Fibroblast of peridontal ligament (primary cell): ENCODE data around the gene TMEM116.
"Not testable (repeated sequence)": the region's sequence is repeated elsewhere in the genome, so short reads cannot be mapped to it uniquely, and the experiment has no call there.

Experiments used
- DNase-seq: peaks from one replicate; pipeline ENCODE4 v3.0.0-alpha.2; 2010; ENCODE audit errors: extremely low read depth

The TMEM116 gene

DNA sequence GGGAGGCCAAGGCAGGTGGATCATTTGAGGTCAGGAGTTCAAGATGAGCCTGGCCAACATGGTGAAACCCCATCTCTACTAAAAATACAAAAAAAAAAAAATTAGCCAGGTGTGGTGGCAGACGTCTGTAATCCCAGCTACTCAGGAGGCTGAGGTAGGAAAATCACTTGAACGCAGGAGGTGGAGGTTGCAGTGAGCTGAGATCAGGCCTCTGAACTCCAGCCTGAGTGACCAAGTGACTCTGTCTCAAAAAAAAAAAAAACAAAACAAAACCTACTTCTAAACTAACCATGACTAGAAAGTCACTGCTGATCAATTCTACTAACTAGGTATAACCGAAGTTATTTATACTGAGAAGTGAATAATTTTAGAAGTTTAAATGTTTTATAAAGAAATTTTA is 3.4 kb downstream of the TMEM116 start:
- not testable (repeated sequence) for DNase-seq

DNA sequence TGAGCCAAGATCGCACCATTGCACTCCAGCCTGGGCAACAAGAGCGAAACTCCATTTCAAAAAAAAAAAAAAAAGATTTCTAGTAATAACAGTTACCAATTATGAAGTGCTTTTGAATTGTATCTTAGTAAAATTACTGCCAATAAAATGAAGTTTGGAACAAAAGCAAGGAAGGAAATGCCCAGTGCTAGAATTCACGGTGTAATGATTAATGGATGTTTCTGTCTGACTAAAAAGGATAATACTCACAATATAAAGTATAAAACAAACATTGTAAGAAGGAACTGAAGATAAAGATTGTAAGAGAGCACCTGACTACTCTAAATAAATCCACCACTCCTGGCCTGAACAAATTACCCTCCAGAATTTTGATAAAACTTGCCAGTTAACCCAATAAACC is 4.0 kb downstream of the TMEM116 start:
- no peak for DNase-seq

DNA sequence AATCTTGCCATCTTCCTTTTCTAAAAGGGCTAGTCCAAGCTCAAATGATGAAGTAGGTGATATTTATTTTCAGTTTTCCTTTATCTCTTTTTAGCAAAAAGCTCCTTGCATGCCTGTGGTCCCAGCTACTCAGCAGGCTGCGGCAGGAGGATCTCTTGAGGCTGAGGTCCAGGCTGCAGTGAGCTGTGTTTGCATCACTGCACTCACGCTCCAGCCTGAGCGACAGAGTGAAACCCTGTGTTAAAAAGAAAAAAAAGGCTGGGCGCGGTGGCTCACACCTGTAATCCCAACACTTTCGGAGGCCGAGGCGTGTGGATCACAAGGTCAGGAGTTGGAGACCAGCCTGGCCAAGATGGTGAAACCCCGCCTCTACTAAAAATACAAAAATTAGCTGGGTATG is 5.0 kb downstream of the TMEM116 start:
- peak; percentile 25 for DNase-seq

DNA sequence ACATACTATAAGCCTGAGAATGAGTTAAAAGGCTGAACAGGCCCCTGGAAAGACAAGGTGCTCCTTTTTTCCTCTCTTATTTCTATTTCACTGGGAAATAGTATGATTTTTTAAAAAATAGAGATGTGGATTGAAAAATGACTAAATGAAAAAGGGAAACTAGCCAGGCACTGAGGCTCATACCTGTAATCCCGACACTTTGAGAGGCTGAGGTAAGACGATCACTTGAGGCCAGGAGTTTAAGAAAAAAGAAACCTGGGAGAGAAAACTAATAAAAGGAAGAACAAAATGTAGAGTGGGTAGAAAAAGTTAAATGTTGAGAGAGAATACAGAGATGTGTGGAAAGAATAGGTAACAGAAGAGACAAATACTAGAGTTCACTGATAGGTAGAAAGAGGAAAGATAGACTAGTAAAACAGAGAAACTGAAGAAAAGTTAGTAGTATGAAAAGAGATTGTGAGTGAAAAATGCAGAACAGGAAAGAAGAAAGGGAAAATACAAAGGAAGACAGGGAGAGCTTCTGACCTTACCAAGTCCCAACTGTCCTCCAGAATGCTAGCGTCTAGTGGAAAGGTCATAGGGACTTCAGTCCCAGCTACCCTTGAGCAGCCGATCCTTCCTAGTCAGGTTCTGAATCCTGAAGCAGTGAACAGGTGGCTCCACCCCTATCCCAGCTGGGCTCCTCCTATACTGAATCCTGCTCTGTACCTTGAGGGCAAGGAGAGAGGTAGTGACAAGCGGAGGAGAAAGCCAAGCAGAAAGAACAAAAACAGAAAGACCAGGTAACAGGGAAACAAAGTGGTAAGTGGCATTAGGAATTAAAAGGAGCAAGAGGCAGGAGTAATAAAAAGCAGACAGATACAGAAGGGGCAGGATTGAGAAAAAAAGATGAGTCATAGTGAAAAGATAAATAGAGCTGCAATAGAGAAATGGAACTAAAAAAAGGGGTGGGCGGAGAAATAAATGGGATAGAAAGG is 7.3 kb downstream of the TMEM116 start:
- DNase-seq, result peak; percentile 44

DNA sequence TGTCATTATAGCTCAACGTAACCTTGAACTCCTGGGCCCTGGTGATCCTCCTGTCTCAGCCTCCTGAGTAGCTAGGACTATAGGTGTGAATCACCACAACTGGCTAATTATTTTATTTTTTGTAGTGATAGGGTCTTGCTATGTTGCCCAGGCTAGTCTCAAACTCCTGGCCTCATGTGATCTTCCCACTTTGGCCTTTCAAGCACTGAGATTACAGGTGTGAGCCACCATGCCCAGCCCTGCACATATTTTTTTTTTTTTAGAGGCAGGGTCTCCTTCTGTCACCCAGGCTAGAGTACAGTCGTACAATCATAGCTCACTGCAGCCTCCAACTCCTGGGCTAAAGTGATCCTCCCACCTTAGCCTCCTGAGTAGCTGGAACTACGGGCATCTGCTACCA is 8.9 kb downstream of the TMEM116 start:
- no peak for DNase-seq

DNA sequence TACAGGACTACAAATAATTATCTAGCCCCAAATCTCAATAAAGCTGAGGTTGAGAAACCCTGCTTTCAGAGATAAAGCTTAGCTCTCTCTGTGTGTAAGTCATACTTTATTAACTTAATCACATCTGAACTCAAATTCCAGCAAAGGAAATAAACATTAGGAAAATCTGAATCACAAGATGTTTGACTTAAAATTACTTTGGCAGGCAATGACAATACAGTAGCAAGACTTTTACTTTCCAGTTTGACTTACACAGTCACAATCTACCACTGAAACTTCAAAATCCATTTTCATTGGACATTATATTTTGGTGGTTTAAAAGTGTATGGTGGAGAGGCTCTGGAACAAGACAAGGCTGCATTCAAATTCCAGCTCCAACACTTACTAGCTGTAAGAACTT is 11.4 kb downstream of the TMEM116 start:
- peak; percentile 60 for DNase-seq

DNA sequence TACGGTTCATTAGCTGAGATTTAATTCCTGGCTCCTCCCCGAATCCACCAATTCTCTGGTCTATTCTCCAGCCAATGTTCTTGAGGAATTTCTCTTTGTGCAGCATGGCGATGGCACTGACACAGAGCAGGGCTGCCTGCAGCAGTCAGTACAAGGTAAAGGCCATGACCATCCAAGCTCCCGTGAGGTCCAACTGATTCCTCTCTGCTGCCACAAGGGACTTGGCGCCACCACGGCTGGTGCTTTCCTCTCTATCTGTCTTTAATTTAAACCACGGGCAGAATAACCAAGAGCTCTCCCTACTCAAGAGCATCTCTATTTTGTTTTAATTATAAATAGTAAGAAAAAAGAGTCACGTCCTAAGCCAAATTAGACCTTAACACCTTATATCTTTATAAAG is 12.1 kb downstream of the TMEM116 start:
- no peak for DNase-seq

DNA sequence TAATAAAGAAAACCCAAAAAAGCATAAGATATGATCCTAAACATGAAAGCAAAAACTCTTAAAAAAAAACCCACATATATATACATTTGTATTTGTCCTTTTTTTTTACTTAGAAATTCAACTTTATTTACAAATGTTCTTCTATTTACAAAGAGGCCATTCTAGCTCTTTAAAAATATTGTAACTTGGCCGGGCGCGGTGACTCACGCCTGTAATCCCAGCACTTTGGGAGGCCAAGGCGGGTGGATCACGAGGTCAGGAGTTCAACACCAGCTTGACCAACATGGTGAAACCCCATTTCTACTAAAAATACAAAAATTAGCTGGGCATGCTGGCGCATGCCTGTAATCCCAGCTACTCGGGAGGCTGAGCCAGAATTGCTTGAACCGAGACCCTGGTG is 13.8 kb downstream of the TMEM116 start:
- DNase-seq, result not testable (repeated sequence)

DNA sequence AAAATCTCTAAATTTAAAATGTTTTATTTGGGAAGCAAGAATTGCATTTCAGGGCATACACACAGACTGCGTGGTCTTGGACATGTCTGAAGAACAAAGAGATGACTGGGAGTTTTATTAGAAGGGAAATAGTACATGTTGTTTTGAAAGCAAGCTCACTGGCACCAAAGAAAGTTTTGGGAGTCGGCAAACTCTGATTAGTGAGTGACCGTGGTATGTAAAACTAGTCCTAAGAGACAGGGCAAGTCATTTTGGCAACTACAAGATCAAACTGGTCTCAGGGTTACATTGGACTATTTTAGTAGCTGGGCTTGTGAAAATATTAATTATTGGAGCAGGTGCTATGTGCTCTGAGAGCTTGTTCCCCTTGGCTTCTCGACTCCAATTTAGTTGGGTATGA is 14.9 kb downstream of the TMEM116 start:
- no peak for DNase-seq

DNA sequence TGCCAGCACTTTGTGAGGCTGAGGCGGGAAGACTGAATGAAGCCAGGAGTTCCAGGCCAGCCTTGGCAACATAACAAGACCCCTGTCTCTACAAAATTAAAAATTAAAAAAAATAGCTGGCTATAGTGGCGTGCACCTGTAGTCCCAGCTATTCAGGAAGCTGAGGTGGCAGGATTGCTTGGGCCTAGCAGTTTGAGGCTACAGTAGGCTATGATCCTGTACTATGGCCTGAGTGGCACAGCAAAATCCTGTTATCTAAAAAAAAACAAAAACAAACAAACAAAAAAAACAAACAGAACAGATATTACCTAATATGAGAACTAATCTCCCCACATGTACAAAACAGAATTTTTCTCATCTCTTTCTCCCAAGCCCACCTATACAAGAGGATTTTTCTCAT is 15.7 kb downstream of the TMEM116 start:
- DNase-seq, result no peak

DNA sequence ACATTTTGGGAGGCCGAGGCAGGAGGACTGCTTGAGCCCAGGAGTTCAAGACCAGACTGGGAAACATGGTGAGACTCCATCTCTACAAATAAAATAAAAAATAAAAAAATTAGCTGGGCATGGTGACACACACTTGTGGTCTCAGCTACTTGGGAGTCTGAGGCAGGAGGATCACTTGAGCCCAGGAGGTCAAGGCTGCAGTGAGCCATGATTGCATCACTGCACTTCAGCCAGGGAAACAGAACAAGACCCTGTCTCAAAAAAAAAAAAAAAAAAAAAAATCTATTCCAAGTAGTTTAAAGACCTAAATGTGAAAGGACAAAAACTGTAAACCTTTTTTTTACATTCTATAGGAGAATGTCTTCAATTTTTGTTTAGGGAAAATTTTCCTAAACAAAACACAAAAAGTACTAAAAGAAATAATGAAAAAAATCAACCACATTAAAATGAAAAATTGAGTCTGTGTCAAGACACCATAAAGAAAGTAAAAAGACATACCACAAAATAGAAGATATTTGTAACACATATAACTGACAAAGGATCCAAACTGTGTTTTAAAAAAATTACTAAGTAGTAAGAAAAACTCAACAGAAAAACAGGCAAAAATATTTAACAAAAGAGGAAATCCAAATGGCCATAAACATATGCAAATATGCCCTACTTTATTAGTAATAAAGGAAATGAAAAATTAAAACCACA is 17.0 kb downstream of the TMEM116 start:
- DNase-seq, result no peak

DNA sequence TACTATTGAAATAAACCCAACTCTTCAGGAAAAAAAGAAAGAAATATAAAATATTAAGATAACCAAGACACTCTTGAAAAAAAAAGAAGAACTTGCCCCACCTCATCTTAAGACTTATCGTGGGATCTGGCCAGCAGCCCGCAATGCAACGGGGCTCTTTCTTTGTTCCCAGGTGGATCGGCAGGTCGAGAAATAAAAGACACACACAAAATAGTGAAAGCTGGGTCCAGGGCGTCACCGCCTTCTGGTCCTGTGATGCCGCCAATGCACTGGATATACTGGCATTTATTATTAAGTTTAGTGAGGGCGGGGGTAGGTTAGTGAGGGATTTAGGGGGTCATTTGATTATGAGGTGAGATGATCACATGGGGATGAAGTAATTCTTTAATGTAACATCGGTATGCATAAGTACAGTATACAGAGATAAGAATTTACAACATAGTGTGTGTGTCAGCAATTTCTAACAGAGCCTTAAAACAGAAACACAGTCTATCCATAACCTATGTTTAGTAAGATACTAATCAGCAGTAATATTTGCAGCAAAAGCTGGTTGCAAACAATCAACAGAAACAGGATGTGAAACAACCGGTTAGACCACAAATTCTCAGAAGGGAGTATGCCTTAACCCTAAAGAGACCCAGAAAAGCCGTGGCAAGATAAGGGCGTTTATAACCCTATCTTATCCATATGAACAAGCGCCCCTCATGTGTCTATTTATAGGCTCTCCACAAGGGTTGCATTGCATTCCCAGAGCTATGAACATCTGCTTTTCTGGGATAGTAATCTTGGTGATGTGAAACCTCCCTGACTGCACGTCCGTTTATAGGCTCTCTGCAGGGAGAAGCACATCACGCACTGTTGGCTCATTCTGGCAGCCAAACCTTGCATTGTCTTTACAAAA is 18.5 kb downstream of the TMEM116 start:
- DNase-seq, result not testable (repeated sequence)

DNA sequence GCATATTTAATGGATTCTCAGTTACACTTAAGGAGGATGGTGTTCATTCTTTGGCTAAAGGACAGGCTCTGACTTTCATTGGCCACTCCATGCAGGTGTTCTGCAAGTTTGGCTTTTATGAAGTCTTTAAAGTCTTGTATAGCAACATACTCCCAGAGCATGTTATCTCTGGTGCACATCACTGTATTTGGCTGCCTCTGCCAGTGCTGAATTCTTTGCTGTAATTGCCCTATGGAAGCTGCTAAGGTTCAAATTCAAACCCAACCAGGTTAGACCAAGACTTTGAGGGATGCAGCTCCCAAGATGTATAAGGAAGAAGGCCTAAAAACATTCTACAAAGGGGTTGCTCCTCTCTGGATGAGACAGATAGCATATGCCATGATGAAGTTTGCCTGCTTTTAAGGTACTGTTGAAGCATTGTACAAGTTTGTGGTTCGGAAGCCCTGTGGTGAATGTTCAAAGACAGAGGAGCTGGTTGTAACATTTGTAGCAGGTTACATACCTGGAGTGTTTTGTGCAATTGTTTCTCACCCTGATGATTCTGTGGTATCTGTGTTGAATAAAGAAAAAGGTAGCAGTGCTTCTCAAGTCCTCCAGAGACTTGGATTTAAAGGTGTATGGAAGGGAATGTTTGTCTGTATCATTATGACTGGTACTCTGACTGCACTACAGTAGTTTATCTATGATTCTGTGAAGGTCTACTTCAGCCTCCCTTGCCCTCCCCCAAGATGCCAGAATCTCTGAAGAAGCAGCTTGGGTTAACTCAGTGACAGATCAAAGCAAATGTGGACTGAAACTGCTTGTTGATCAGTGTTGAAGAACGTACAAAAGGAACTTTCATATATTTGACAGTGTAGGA is 19.4 kb downstream of the TMEM116 start:
- DNase-seq, result no peak

DNA sequence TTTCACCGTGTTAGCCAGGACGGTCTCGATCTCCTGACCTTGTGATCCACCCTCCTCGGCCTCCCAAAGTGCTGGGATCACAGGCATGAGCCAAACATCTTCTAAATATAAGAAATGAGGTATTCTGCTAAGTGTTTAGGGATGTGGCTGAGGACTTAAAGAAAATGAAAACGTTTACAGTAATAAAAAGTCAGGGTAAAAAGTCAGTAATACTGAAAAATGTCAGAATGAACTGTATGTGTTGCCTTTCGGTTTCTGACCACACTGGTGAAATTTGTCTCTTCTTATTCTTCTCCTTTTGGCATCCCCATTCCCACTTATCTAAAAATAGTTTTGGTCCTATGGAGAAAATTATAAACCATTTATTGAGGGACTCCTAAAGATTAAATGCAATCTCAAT is 20.5 kb downstream of the TMEM116 start:
- DNase-seq, result no peak

DNA sequence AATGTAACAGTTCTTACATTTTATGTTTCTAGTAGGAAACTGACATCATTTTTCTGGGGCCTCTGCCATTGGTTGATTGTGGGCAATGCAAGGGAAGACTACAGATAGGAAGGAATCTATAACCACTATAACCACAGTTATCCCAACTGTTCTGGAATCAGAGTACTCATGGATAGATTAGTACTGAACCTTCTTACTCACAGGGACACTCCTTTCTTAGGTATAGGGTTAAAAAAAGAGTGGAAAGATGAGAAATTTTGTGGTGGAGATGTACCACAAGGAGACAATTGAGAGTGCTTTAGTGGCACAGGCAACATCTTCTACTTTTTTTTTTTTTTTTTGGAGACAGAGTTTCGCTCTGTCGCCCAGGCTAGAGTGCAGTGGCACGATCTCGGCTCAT is 21.0 kb downstream of the TMEM116 start:
- peak; percentile 52 for DNase-seq

DNA sequence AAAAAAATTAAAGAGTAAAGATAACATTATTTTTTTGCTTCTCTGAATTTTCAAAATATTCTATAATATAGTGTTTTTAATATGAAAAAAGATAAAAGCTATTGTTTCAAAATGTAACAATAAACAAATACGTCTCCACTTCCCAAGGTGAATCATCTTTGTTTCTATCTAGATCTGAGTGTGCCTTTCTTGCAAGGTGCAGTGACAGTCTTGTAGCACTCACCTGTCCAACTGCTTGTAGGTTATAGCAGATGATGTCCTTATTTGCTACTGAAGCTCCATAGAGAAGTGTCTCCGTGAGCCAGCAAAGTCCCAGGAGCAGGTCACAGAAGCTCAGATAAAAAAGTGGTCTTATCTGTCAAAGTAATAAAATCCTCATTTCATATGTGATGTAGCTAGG is 21.4 kb downstream of the TMEM116 start:
- DNase-seq, result no peak

DNA sequence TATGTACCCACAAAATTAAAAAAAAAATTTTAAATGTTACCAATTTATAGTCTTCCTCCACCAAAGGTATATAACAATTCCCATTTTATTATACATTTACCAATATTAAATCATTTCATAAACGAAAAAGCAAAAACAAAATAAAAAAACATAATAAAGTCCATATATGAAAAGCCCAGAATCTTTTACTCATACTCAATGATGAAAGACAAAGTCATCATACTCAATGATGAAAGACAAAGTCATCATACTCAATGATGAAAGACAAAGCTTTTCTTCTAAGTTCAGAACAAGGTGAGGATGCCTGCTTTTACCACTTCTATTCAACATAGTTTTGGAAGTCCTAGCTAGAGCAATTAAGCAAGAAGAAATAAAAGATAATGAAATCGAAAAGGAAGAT is 28.1 kb downstream of the TMEM116 start:
- DNase-seq, result no peak

DNA sequence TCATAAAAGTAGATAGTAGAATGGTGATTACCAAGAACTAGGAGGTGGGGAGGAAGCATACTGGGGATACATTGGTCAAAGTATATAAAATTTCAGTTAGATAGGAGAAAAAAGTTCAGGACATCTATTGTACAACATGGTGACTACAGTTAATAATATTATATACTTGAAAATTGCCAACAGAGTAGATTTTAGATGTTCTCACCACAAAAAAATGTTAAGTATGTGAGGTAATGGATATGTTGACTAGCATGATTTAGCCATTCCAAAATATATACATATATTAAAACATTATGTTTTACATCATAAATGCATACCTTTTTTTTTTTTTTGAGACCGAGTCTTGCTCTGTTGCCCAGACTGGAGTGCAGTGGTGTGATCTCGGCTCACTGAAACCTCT is 31.0 kb downstream of the TMEM116 start:
- peak; percentile 5 for DNase-seq

DNA sequence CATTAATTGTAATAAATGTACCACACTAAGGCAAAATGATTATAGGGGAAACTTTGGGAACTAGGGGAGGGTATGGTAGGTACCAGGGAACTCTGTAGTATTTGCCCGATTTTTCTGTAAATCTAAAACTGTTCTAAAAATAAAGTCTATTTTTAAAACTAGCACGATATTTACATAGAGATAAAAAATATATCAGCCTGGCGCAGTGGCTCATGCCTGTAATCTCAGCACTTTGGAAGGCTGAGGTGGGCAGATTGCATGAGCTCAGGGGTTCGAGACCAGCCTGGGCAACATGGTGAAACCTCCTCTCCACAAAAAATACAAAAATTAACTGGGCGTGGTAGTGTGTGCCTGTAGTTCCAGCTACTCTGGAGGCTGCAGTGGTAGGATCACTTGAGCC is 32.4 kb downstream of the TMEM116 start:
- no peak for DNase-seq

DNA sequence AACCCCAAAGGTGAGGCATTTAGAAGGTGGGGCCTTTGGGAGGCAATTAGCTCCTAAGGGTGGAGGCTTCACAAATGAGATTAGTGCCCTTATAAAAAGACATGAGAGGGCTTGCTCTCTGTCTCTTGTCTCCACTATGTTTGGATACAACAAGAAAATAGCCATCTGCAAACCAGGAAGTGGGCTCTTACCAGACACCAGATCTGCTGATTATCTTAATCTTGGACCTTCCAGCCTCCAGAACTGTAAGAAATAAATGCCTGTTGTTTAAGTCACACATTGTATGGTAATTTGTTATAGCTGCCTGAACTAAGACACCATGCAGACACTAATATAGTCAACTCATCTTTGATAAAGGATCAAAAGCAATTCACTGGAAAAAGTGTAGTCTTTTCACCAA is 34.4 kb downstream of the TMEM116 start:
- DNase-seq, result no peak

DNA sequence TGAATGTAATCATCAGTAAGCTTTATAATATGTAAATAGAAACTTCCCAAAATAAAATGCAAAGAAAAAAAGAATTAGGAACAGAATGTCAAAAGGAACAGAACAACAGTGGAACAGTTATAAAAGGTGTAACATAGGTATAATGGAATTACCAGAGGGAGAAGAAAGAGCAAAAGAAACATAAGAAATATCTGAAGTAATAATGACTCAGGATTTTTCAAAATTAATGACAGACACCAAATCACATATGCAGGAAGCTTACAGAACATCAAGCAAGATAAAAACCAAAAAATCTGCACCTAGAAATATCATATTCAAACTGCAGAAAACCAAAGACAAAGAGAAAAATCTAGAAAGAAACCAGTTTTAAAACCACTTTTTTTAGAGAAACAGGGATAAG is 36.1 kb downstream of the TMEM116 start:
- DNase-seq, result no peak
